Keratinocyte (primary cell): ENCODE measurements around the gene MBTPS1. TPM values are rescaled to one million over a fixed set of nuclear protein-coding genes. Genes with fewer than 3 reads are reported as not detected.

ENCODE experiments used
- DNase-seq: peaks from one replicate; pipeline ENCODE4 v3.0.0-alpha.2; 2011; ENCODE audit warnings: low read depth, missing footprints, low spot score
- FAIRE-seq: peaks from 2 replicates; lab custom pipeline; 2011; peaks lifted over from hg19 to GRCh38; lab: Jason Lieb, UNC
- H2AFZ ChIP-seq: 2 replicates; pipeline ENCODE4 v1.6.0; 2012; ENCODE audit warnings: low read length, control low read depth, inconsistent platforms; ENCODE audit not compliant: control insufficient read depth
- H3K27ac ChIP-seq: 2 replicates; pipeline ENCODE4 v1.5.1; 2011; ENCODE audit warnings: low read length; ENCODE audit not compliant: control insufficient read depth, insufficient read depth
- H3K27me3 ChIP-seq: 3 replicates; pipeline ENCODE4 v1.6.0; 2011; ENCODE audit warnings: low read length; ENCODE audit not compliant: control insufficient read depth, insufficient read depth; ENCODE audit errors: extremely low read depth
- H3K36me3 ChIP-seq, 2 experiments: 2 replicates in 1 of 2; 3 replicates in 1 of 2; pipeline ENCODE4 v1.5.1; 2011; ENCODE audit warnings: low read length in 2 of 2, mild to moderate bottlenecking in 1 of 2; ENCODE audit not compliant: control insufficient read depth in 2 of 2, insufficient read depth in 2 of 2; ENCODE audit errors: extremely low read depth in 1 of 2
- H3K4me1 ChIP-seq: 3 replicates; pipeline ENCODE4 v1.5.1; 2011; ENCODE audit warnings: low read length; ENCODE audit not compliant: control insufficient read depth, insufficient read depth; ENCODE audit errors: extremely low read depth
- H3K4me2 ChIP-seq: 3 replicates; pipeline ENCODE4 v1.6.0; 2011; ENCODE audit warnings: low read depth, low read length; ENCODE audit not compliant: control insufficient read depth, insufficient read depth; ENCODE audit errors: extremely low read depth
- H3K4me3 ChIP-seq, 3 experiments: fragments of 200-600 bp in 1 of 3; sonication (generic) in 1 of 3; 2 replicates in 2 of 3; 3 replicates in 1 of 3; pipeline ENCODE4 v1.5.1; 2011 to 2016; ENCODE audit warnings: low read length in 3 of 3, mild to moderate bottlenecking in 3 of 3, control low read depth in 2 of 3, inconsistent platforms in 1 of 3, low read depth in 1 of 3, mixed read lengths in 1 of 3, mixed run types in 1 of 3, moderate library complexity in 1 of 3; ENCODE audit not compliant: control insufficient read depth in 2 of 3, insufficient read depth in 2 of 3; ENCODE audit errors: extremely low read depth in 1 of 3
- H3K79me2 ChIP-seq: 2 replicates; pipeline ENCODE4 v1.6.0; 2012; ENCODE audit warnings: low read length; ENCODE audit not compliant: control insufficient read depth, insufficient read depth
- H3K9ac ChIP-seq: 3 replicates; pipeline ENCODE4 v1.6.0; 2011; ENCODE audit warnings: low read length; ENCODE audit not compliant: control insufficient read depth, insufficient read depth; ENCODE audit errors: extremely low read depth
- H3K9me1 ChIP-seq: 3 replicates; pipeline ENCODE4 v1.6.0; 2011; ENCODE audit warnings: low read length; ENCODE audit not compliant: control insufficient read depth, insufficient read depth; ENCODE audit errors: extremely low read depth
- H3K9me3 ChIP-seq: 2 replicates; pipeline ENCODE4 v1.5.1; 2012; ENCODE audit warnings: low read depth, low read length; ENCODE audit not compliant: control insufficient read depth
- H4K20me1 ChIP-seq: 3 replicates; pipeline ENCODE4 v1.6.0; 2011; ENCODE audit warnings: low read length; ENCODE audit not compliant: control insufficient read depth, insufficient read depth; ENCODE audit errors: extremely low read depth
- CTCF ChIP-seq, 3 experiments: IDR thresholded peaks in 1 of 3; conservative IDR thresholded peaks in 1 of 3; optimal IDR thresholded peaks in 1 of 3; 2 replicates in 2 of 3; 3 replicates in 1 of 3; pipeline versions ENCODE3 to v1.5.1; 2011; ENCODE audit warnings: low read length in 3 of 3, mild to moderate bottlenecking in 3 of 3, moderate library complexity in 2 of 3, control low read depth in 1 of 3, inconsistent platforms in 1 of 3; ENCODE audit not compliant: insufficient read depth in 2 of 3; ENCODE audit errors: extremely low read depth in 1 of 3
- EZH2 ChIP-seq: IDR thresholded peaks from one replicate; pipeline ENCODE4 v1.6.1; 2012; ENCODE audit warnings: inconsistent platforms, mild to moderate bottlenecking, low read length, moderate library complexity
- dilution Hi-C: fragments of 300-500 bp; cut with MboI; formaldehyde crosslinking; loops from one replicate; pipeline ENCODE4 v1.7.0; 2020; ENCODE audit warnings: low sequenced_read_pairs; ENCODE audit not compliant: extremely low pct_ligation_motif_present
- polyA plus RNA-seq, 5 experiments: library from polyadenylated mRNA; depleted of rRNA in 3 of 5; stranded (reverse) in 3 of 5; stranded (forward) in 1 of 5; unstranded in 1 of 5; fragments of >200 nt; gene quantifications; 1 replicate in 1 of 5; 2 replicates in 3 of 5; 3 replicates in 1 of 5; pipeline versions ENCODE4 v1.2.1 to v1.2.3, GENCODE V29; 2011 to 2012; ENCODE audit warnings: missing spikeins in 2 of 5, low read depth in 1 of 5, low replicate concordance in 1 of 5

MBTPS1 gene
- polyA plus RNA-seq, 1 donor (not counting 4 experiments of a cell fraction or from before 2014, with no cell fraction given) = 56.0 TPM

GRCh38 chr16:84082835-84083569, 33.7 kb downstream of the MBTPS1 start:
- DNase-seq (no peak), FAIRE-seq (no peak)
- H2AFZ ChIP-seq = no peak overlapping the region
- no peak overlapping the region for H3K4me2 ChIP-seq
- H4K20me1 ChIP-seq = no peaks in the 10 kb centered on the region
- H3K4me1 ChIP-seq = peaks cover 12% of the 10 kb centered on the region
- H3K9me3 ChIP-seq = no peaks in the 10 kb centered on the region
- TF ChIP-seq CTCF (optimal IDR thresholded peaks at IDR 0.05 in 1 of 3, IDR thresholded peaks at IDR 0.05 in 1 of 3, conservative IDR thresholded peaks at IDR 0.05 in 1 of 3; ENCODE audit: extremely low read depth in 1 of 3, insufficient read depth in 2 of 3, low read length in 3 of 3) (no peak), EZH2 (no peak)
- H3K9me1 ChIP-seq = no peaks in the 10 kb centered on the region
- H3K36me3 ChIP-seq = peaks cover 23 to 37% of the 10 kb centered on the region in 2 experiments
- peaks cover 6% of the 10 kb centered on the region for H3K79me2 ChIP-seq
- H3K27ac ChIP-seq = no peak overlapping the region
- H3K4me3 ChIP-seq = no peak overlapping the region
- dilution Hi-C loops = no loop called here
- H3K27me3 ChIP-seq = no peaks in the 10 kb centered on the region
- H3K9ac ChIP-seq = no peak overlapping the region

DNA sequence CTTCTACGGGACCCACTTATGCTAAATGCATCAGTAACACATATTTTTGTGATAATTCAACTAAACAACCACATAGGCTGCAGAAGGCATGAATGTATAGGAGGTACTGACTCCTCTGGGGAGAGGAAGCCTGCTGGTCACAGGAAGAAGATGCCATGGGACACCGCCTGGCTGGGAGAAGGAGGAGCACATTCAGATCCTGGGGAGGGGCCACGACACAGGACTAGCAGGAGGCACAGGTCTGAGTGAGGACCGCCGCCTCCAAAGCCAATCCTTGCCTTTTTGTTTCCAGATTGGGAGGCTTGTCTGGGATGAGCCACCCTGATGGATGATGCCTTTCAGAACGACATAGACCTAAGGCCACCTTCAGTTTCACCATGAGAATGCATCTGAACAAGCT, 34.6 kb downstream of the MBTPS1 start:
- H3K79me2 ChIP-seq = peaks cover 8% of the 10 kb centered on the region
- FAIRE-seq (no peak), DNase-seq (no peak)
- no peak for TF ChIP-seq CTCF (optimal IDR thresholded peaks at IDR 0.05 in 1 of 3, IDR thresholded peaks at IDR 0.05 in 1 of 3, conservative IDR thresholded peaks at IDR 0.05 in 1 of 3; ENCODE audit: extremely low read depth in 1 of 3, insufficient read depth in 2 of 3, low read length in 3 of 3)
- TF ChIP-seq EZH2 = no peak
- no peaks in the 10 kb centered on the region for H4K20me1 ChIP-seq
- no peak overlapping the region for H2AFZ ChIP-seq
- H3K4me3 ChIP-seq = no peak overlapping the region
- H3K4me1 ChIP-seq = peaks cover 12% of the 10 kb centered on the region
- H3K9me1 ChIP-seq = no peaks in the 10 kb centered on the region
- H3K36me3 ChIP-seq = peaks cover 22 to 33% of the 10 kb centered on the region in 2 experiments
- no peaks in the 10 kb centered on the region for H3K9me3 ChIP-seq
- no peak overlapping the region for H3K4me2 ChIP-seq
- no peak overlapping the region for H3K9ac ChIP-seq
- H3K27ac ChIP-seq = no peak overlapping the region
- H3K27me3 ChIP-seq = no peaks in the 10 kb centered on the region
- dilution Hi-C loops = no loop called here
